Nephron progenitor cell (in vitro differentiated cells): ENCODE measurements around the gene SSRP1.

Experiments
- DNase-seq: peaks from one replicate; pipeline ENCODE4 v3.0.0; 2021
- H3K27ac Mint-ChIP-seq: 2 replicates; pipeline ENCODE4 v1.8.0; 2021; ENCODE audit warnings: mild to moderate bottlenecking, moderate library complexity, mixed read lengths
- H3K27me3 Mint-ChIP-seq: 2 replicates; pipeline ENCODE4 v1.8.0; 2021; ENCODE audit warnings: mild to moderate bottlenecking, low read depth, mixed read lengths; ENCODE audit not compliant: poor library complexity
- H3K36me3 Mint-ChIP-seq: 2 replicates; pipeline ENCODE4 v1.8.0; 2021; ENCODE audit warnings: low read depth, mixed read lengths
- H3K4me1 Mint-ChIP-seq: 2 replicates; pipeline ENCODE4 v1.8.0; 2021; ENCODE audit warnings: mixed read lengths
- H3K4me3 Mint-ChIP-seq: 2 replicates; pipeline ENCODE4 v1.8.0; 2021; ENCODE audit warnings: mild to moderate bottlenecking, moderate library complexity, mixed read lengths
- H3K9me3 Mint-ChIP-seq: 2 replicates; pipeline ENCODE4 v1.8.0; 2021; ENCODE audit warnings: mild to moderate bottlenecking, moderate library complexity, mixed read lengths
- TF ChIP-seq, protein P1 (sequence below): fragments of 200-600 bp; sonication (generic); IDR thresholded peaks from 2 replicates; pipeline ENCODE4 v1.5.0; 2021; ENCODE audit warnings: antibody characterized with exemption

Gene SSRP1

DNA sequence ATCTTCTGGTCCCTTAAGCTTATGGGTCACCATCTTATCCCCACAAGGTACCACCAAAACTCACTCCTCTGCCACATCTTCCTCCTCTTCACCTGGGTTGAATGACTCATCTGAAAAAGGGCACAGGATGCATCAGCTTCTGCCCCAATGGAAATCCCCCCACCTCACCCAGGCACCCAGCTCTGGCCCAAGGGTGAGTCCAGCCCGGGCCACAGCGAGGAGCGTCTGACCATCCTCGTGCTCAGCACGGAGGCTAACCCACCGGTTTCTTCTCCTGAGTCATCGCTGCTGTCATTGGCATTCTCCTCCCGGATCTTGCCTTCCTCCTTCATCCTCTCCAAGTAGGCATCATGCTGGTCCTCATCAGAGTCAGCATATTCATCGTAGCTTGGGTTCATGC, 5.7 kb downstream of the SSRP1 start:
- Mint-ChIP-seq H3K36me3 (peaks cover 83% of the 10 kb centered on the region), H3K4me1 (peaks cover 59% of the 10 kb centered on the region), H3K27me3 (no peaks in the 10 kb centered on the region), H3K9me3 (no peaks in the 10 kb centered on the region), H3K4me3 (no peak overlapping the region), H3K27ac (no peak overlapping the region)
- TF ChIP-seq, protein P1, sequence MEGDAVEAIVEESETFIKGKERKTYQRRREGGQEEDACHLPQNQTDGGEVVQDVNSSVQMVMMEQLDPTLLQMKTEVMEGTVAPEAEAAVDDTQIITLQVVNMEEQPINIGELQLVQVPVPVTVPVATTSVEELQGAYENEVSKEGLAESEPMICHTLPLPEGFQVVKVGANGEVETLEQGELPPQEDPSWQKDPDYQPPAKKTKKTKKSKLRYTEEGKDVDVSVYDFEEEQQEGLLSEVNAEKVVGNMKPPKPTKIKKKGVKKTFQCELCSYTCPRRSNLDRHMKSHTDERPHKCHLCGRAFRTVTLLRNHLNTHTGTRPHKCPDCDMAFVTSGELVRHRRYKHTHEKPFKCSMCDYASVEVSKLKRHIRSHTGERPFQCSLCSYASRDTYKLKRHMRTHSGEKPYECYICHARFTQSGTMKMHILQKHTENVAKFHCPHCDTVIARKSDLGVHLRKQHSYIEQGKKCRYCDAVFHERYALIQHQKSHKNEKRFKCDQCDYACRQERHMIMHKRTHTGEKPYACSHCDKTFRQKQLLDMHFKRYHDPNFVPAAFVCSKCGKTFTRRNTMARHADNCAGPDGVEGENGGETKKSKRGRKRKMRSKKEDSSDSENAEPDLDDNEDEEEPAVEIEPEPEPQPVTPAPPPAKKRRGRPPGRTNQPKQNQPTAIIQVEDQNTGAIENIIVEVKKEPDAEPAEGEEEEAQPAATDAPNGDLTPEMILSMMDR, result no peak
- DNase-seq, result no peak

DNA sequence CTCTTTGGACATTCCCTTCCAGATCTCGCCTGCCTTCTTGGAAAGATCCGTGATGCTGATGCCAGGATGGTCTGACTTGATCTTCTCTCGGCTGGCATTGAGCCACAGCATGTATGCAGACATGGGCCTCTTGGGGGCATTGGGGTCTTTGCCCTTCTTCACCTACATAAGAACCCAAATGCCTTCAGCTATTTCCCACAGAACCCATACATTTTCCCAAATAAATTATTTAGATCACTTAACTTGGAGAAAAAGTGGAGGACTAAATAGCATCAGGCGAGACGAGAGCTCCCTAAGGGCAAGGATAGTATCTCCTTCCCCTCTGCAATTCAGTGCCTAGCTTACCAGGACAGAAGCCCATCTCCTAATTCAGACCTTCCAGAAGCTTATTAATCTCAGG, 8.0 kb downstream of the SSRP1 start:
- Mint-ChIP-seq H3K4me3 (peak overlapping the region; percentile 44), H3K4me1 (peaks cover 49% of the 10 kb centered on the region), H3K9me3 (no peaks in the 10 kb centered on the region), H3K36me3 (peaks cover 68% of the 10 kb centered on the region), H3K27me3 (no peaks in the 10 kb centered on the region), H3K27ac (peak overlapping the region; percentile 98)
- DNase-seq, result no peak
- TF ChIP-seq, protein P1, result no peak

GRCh38 chr11:57325735-57326048, 10.0 kb downstream of the SSRP1 start:
- peaks cover 60% of the 10 kb centered on the region for H3K36me3 Mint-ChIP-seq
- peak overlapping the region; percentile 98 for H3K27ac Mint-ChIP-seq
- peak overlapping the region; percentile 89 for H3K4me3 Mint-ChIP-seq
- H3K4me1 Mint-ChIP-seq, result peaks cover 69% of the 10 kb centered on the region
- TF ChIP-seq, protein P1, result no peak
- no peaks in the 10 kb centered on the region for H3K9me3 Mint-ChIP-seq
- H3K27me3 Mint-ChIP-seq, result no peaks in the 10 kb centered on the region
- DNase-seq, result no peak

GRCh38 chr11:57324886-57325734, 10.6 kb downstream of the SSRP1 start, which contains the start of gene TNKS1BP1:
Gene TNKS1BP1 (minus strand): TSS chr11:57324952. CDS start chr11:57321885, 3,067 bp downstream.
- H3K27me3 Mint-ChIP-seq, result no peaks in the 10 kb centered on the region
- peaks cover 57% of the 10 kb centered on the region for H3K36me3 Mint-ChIP-seq

DNA sequence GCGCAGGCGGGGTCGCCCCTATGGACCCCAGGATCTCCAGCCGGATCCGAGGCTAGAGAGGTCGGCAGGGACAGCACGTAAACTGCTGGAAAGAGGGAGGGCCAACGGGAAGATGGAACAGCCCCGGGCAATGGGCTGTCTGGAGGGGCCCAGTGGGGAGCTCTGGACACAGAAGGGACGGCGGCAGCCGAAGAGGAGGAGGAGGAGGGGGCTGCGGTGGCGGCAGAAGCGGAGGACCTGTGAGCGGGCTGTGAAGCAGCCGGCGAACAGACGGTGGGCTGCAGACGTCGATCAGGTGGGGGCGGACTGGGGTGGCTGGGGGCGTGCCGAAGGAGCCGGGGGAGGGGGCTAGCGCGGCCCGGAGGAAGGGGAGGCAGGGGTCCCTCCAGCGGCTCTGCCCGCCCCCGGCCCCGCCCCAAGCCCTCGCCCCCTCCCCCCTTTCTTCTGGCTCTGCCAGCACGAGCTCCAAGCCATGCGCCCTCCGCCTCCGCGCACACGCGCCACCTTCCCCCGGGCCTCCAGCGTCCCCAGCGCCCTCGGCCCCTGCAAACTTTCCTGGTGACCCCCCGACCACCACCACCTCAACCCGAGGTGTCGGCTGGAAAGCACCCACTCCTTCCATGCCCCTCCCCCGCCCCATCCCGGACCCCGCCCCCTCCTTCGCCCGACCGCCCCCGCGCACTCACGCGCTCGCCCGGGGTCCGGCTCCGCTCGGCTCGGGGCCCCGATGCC, 11.4 kb downstream of the SSRP1 start:
- Mint-ChIP-seq H3K36me3 (peaks cover 55% of the 10 kb centered on the region), H3K27me3 (no peaks in the 10 kb centered on the region), H3K4me3 (peak overlapping the region; percentile 98), H3K4me1 (peaks cover 71% of the 10 kb centered on the region), H3K27ac (peak overlapping the region; percentile 97), H3K9me3 (no peaks in the 10 kb centered on the region)
- TF ChIP-seq, protein P1, result no peak
- peak; percentile 74 for DNase-seq

More at GRCh38 chr11:57324886-57325734, 10.6 kb downstream of the SSRP1 start, which contains the start of gene TNKS1BP1:
- Mint-ChIP-seq H3K4me1 (peaks cover 71% of the 10 kb centered on the region), H3K27ac (peak within 1 kb of the TSS; percentile 98), H3K9me3 (no peaks in the 10 kb centered on the region), H3K4me3 (peak within 1 kb of the TSS; percentile 98)
- DNase-seq, result peak; percentile 96
- TF ChIP-seq, protein P1, result no peak
